ENCODE results near the gene NPAS2.

- no peak for TF ChIP-seq POLR2A (IDR thresholded peaks at IDR 0.05)
- TF ChIP-seq CTCF (IDR thresholded peaks at IDR 0.05), result no peak
- no peak for TF ChIP-seq POLR2AphosphoS5 (IDR thresholded peaks at IDR 0.05)
These were observed 125.4 kb downstream of the NPAS2 start for GRCh38 chr2:100945433-100945740.
